LoVo (cell line): Measurements from ENCODE around the gene SLN.

Experiments
- DNase-seq: peaks from one replicate; pipeline ENCODE4 v3.0.0-alpha.2; 2016; ENCODE audit warnings: low spot score

Gene SLN

DNA sequence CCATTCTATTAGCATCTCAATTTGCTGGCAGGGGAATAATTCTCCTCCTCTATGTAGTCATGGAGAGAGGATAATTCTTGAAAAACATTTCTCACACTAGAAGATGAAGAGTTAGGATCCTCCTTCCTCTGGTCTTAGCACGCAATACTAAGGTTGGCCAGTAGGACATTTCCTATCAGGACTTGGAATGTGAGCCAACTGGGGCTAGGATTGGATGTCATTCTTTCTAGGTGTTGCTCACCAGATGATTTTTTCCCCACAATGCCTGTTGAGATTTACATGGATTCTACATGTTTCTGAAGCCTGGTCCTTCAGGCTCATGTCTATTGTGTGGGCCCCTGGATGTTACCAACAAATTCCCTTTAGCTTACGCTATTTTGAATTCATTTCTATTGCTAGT is 28.0 kb downstream of the SLN start:
- DNase-seq, result no peak

DNA sequence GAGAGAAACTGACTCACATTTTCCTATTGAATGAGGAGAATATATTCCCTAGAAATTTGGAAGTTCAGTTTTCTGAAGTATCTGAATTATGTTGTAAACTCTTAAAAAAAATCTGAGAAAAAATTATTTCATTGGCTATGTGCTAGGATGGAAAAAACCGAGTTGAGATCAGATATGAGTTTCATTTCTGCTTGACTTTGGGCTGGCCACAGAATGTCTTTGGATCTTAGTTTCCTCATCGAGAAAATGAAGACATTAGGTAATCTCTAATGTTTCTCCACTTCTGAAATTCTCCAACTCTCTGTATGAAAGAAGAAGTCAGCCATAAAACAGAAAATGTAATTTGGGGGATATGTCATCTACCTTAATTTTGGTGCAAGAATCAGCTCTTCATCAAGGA is 28.8 kb downstream of the SLN start:
- DNase-seq, result no peak

DNA sequence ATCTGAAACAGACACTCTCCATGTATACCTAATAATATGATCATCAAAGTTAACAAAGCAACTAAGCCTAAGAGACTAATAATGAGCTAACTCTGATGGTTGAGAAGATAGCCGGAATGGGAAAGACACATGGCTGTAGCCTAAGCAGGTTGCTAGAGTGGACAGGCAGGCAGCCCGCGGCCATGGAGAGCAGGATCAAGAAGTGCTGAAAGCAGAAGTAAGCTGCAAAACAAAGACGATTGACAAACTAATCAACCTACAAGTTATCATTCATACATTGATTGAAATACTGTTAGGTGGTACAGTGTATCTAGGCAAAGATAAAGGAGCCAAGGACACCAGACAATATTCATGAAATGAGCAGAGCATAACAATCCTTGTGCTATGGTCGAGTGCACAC is 29.3 kb downstream of the SLN start:
- no peak for DNase-seq

DNA sequence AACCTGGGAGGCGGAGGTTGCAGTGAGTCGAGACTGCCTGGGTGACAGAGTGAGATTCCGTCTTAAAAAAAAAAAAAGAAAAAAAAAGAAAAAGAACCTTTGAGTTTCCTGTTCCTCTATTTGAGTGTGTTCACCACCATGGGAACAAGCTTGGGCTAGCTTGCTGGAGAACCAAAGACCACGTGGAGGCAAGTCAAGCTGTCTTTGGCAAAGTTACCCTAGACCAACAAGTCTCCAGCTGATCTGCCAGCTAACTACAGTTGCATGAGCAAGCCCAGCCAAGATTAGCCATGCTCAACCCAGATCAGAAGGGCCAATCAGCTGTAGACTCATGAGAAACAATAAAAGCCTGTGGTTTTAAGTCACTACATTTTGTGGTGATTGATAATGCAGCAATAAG is 29.7 kb downstream of the SLN start:
- no peak for DNase-seq

DNA sequence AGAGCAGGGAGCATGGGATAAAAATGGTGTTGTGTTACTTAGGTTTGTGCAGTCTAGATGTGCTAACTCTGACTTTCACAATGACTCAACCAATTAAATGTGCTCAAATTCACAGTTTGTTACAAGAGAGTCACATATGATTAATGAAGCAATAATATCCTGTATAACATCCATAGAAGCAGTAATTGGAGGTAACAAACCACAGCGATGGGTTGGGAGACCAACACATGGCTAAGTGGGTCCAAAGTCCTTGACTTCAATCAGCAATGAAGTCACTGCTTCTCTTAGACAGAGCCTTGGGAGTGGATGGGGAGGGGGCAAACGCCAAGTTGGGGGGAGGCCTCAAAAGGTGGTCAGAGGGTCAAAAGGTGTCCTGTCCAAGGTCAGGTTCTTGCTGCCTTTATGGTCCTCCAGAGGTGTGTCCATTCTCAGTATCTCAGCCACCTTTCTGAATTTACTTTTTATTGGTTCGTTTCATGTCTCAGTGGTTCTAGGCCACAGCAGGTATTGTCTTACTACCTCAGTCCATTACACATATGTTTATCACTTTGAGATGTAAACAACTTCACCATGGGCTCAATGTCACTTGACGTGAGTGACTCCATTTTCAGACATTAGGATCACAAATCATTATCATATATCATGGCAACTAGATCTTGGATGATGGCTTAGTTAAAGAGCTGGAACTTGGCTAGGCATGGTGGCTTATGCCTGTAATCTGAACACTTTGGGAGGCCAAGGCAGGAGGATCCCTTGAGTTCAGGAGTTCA is 32.4 kb downstream of the SLN start:
- DNase-seq, result no peak

DNA sequence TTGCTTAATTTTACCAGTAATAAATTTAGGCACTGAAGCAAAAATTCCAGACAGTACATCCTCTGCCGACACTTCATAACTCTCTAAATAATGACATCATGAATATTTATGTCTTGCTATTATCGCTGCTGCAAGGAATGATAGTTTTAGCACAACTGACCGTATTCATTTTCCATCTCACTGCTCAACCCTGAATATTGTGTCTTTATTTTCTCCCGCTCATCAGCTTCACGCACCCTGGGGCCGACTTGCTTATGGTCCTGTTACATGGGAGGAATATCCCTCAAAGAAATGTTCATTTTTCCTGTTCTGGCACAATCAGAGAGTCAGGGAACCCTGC is 33.3 kb downstream of the SLN start:
- DNase-seq, result no peak

DNA sequence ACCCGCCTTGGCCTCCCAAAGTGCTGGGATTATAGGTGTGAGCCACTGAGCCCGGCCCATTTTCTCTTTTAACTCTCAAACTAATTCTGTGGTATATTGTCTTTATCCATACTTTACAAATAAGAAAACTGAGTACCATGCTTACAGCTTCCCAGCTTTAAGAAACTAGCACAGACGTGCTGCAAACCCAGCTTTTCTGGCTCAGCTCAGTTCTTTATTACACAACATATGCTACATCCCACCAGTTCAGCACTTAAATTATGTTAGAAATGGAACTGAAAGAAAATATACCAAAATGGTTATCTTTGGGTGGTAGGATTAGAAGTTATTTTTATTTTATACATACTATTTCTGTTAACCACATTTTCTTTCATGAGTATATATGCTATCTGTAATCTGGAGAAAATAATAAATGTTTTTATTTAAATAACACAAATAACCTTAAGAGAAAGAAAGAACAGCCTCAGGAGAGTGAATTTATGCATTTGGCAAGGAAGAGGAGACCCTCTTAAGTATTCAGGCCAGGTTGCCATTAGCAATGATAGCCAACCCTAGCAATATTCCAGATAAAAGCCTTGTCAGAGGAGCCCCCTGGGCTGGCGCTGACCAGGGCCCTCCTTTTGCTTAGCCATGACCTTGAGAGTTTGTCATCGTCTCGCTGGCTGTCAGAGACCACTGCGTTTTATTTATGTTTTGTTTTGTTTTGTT is 33.8 kb downstream of the SLN start:
- DNase-seq, result no peak

DNA sequence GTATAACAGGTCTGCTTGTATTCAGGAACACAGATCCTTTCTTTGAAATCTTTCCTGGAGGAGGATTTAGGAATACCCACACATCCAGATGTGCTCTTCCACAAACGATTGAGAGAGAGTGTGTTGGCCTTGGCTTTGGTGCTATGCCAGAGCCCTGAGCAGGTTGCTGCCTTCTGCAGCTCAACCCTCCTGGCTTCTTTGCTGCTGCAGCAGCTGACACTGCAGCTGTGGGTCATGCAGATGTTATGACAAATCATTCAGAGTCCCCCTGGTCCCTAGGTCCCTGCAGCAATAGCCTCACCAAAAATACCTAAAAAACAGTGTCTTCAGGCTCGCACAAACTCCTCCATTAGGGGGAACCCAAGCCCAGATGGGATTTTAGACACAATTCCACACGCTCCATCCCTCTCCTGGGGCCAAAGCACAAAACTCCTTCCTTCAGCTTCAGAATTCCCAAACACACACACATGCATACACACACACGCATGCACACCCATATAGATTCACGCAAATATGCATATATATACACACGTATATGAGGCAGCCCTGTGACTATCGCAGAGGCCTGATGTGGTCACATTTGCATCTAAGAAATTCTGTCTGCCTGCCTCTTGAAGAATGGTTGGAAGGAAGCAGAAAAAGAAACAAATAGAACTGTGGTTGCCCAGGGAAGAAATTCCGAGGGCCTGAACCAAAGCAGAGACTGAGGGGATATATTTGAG is 35.4 kb downstream of the SLN start:
- DNase-seq, result no peak

DNA sequence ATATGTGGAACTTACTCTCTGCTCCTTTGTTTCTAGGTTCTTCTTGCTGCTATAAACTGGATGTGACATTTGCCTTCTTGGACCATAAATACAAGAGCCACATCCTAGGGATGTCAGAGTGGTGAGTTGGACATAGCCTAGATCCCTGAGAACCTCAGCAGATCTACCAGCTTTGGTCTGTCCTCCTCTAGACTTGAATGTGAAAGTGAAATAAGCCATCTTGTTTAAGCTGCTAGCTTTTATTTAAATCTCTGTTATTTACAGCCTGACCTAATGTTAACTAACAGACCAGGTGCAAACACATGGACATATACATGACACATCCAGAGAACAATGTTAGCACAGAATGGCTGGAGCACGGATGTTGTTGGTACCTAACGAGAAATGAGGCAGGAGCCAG is 36.0 kb downstream of the SLN start:
- no peak for DNase-seq

DNA sequence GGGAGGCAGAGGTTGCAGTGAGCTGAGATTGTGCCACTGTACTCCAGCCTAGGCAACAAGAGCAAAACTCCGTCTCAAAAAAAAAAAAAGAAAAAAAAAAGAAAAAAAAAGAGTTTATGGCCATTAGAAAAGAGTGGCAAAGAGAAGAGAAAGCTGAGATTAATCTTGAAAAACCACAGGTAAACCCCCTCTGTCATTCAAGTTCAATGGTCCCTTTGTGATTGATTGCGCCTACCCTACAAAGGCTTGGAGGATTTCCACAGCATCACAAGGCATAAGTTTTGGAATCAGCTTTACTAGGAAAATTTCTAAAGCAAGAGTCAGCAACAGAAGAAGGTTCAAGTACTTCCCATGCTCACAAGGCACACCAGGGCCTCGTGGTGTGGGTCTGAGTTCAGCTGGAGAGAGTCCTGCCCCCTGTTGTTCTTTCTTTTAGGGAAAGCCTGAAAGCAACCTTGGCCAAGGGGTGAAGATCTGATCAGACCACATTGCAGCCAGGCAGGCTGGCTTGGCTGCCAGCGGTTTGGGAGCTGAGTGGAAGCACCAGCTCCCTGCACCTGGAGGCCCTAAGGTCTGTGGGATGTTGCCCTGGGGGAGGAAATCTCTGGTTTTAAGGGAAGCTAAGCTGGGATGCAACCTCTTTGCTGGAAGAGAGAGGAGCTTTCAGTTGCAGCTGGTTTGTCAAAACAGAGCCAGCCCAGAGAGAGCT is 41.8 kb downstream of the SLN start:
- DNase-seq, result no peak

DNA sequence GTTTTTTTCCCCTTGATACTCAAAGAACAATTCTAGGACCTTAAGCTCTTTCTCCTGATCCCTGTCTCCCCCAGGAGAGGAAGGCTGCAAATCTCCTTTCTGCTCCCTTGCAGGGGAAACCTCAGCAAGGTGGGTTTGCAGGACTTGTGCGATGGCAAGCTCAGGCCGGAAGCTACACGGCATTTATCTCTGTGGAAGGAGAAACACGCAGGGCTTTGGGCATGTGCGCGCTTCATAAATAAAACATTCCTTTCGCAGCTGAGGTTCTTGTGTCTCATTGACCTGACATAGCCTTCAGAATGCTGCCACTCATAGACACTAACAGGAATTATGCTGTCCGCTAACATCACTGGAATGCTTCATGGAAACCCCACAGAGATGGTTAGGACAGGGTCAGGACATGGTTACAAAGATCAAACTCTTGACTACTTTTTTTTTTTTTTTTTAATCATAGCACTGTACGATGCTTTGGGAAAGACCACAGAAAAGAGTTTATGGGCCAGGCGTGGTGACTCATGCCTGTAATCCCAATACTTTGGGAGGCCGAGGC is 42.6 kb downstream of the SLN start:
- DNase-seq, result no peak

DNA sequence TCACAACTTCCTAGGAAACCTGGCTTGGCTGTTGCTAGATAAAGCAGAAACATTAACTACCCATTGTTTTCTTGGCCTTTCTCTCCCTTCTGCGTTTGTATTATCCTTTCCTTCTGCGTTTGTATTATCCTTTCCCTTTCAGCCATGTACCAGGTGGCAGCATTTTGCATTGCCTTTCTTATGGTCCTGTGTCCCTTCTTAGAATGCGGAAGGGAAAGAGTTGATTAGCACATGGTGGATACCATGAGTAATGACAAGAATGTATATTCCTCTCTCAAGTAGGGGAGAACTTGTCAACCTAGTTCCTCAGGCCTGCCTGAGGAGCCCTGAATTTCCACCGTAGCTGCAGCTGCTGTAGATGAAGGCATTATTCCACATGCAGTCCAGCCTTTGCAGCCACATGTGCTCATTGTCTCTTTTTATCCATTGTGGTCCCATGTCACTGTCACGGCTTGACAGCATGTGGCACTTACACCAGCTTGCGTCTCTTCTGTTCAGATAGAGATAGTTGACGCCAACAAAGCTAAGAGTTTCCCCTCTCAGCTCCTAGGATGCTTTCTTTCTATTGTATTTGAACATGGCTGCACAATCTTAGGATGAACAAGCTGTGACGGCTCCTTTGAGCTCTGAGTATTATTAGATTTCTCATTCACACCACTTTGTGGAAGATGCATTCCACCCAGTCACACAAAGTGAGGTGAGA is 44.8 kb downstream of the SLN start:
- no peak for DNase-seq

DNA sequence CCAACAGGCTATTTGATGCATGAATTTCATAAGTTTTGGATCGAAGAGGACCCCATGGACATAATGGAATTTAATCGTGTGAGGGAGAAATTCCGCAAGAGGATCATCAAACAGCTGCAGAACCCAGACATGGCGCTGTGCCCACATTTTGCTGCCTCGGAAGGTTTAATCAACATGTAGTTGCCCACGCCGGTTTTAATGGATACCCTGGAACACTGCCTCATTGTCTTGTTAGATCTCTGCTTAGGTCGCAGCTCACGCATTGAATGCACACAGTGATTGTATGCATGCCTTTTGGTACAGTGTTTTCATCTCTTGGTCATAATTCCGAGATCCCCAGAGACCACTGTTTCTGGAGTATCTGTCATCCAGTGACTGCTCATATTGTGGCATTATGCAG is 46.8 kb downstream of the SLN start:
- DNase-seq, result no peak

DNA sequence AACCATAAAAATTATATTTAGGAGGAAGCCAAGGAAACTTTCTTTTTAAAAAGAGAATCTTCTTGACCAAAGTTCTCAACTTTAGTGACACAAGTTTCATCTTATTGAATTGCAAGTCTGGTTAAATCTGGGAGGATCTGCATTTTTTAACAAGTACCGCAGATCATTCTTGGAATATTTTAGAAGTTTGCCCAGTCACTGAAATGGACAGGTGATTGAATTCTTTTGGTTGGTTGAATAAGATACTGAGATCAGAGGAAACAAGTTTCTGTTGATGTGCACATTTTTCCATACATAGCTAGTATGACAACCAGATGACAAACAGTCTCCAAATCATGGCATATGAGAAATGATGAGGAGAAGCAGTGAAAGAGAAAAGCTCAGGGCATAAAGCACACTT is 50.2 kb downstream of the SLN start:
- no peak for DNase-seq

DNA sequence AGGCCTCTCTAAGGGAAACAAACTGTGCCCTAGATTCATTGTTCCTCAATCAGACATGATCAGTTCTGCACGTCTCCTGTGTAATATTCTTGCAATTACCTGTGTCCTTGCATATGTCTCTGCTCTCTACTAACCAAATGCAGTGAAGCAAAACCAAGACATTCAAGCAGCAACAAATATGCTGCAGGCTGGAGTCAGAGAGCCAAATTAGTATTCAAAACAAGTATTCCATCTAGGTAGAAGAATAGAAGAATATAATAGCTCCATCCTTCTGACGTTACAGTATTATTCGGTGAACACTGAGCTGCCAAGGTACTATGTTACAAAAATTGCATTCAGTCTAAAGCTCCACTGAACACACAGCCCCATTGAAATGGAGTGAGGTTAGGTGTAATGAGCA is 51.8 kb downstream of the SLN start:
- DNase-seq, result no peak

DNA sequence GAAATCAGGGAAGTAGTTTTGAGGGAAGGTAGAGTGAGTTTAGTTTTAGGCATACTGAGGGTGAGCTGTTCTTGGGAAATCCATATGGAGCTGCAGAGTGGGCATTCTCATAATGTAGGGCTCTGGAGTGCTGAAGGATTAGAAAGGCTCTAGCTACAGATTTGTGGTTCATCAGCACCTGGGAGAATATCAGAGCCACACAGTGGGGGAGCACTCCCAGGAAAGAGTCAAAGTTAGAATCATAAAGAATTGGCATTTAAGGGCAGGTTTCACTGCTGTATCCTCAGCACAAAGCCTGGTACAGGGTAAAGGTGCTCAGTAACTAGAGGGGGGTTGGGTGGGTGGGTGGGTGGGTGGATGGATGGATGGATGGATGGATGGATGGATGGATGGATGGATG is 52.5 kb downstream of the SLN start:
- no peak for DNase-seq
